Panc1 (cell line): Measurements from ENCODE around the gene ZNF692. TPM values are rescaled to one million over a fixed set of nuclear protein-coding genes. Genes with fewer than 3 reads are reported as not detected.

Experiments used
- ATAC-seq: fragments of 200-7000 bp; cut with Tn5 transposase; 2 replicates; pipeline ENCODE4 v1.9.1; 2020; ENCODE audit warnings: mild to moderate bottlenecking, moderate library complexity
- BruUV-seq: library from RNA; stranded (reverse); fragments of 400-500 nt; replicated peaks from 2 replicates; lab custom pipeline; 2021; lab: Mats Ljungman, UMichigan
- CTCF ChIA-PET: fragments of 300-600 bp; sonication (Branson Sonifier 250); formaldehyde crosslinking; loops from one replicate; lab custom pipeline; 2022; ENCODE audit warnings: antibody characterized with exemption; lab: Charles Lee
- POLR2A ChIA-PET: fragments of 300-600 bp; sonication (Branson Sonifier 250); formaldehyde crosslinking; loops from one replicate; lab custom pipeline; 2022; ENCODE audit warnings: antibody characterized with exemption; lab: Charles Lee
- DNase-seq: peaks from one replicate; pipeline ENCODE4 v3.0.0-alpha.2; 2010; ENCODE audit warnings: low read depth, low spot score
- H3K27ac ChIP-seq: 2 replicates; pipeline ENCODE4 v1.5.1; 2011; ENCODE audit warnings: mild to moderate bottlenecking, low read length, inconsistent platforms
- H3K27me3 ChIP-seq: fragments of 200-500 bp; sonication (Bioruptor generic); 2 replicates; pipeline ENCODE4 v1.6.0; 2014; ENCODE audit warnings: low read length, inconsistent platforms; ENCODE audit not compliant: control insufficient read depth, insufficient read depth
- H3K36me3 ChIP-seq: fragments of 200-500 bp; sonication (Bioruptor generic); 2 replicates; pipeline ENCODE4 v1.5.1; 2014; ENCODE audit warnings: inconsistent platforms, mild to moderate bottlenecking, low read length, moderate library complexity; ENCODE audit not compliant: control insufficient read depth, insufficient read depth
- H3K4me1 ChIP-seq: 2 replicates; pipeline ENCODE4 v1.5.1; 2011; ENCODE audit warnings: inconsistent platforms, mild to moderate bottlenecking, low read length, moderate library complexity; ENCODE audit not compliant: control insufficient read depth, insufficient read depth
- H3K4me3 ChIP-seq, 2 experiments: 2 replicates each; pipeline ENCODE4 v1.5.1; 2011 to 2012; ENCODE audit warnings: low read depth in 2 of 2, low read length in 2 of 2, mild to moderate bottlenecking in 2 of 2, inconsistent platforms in 1 of 2, moderate library complexity in 1 of 2
- H3K9me3 ChIP-seq: fragments of 200-500 bp; sonication (Bioruptor generic); 2 replicates; pipeline ENCODE4 v1.5.1; 2014; ENCODE audit warnings: low read depth, mild to moderate bottlenecking, inconsistent platforms, low read length, moderate library complexity; ENCODE audit not compliant: control insufficient read depth, insufficient read depth
- CTCF ChIP-seq: fragments of 450-650 bp; IDR thresholded peaks from 2 replicates; pipeline ENCODE4 v1.5.1; 2017; ENCODE audit warnings: mild to moderate bottlenecking
- POLR2AphosphoS5 ChIP-seq: IDR thresholded peaks from 2 replicates; pipeline ENCODE4 v1.6.1; 2012; ENCODE audit warnings: mild to moderate bottlenecking, low read depth, low read length, moderate library complexity
- REST ChIP-seq, 2 experiments: IDR thresholded peaks; 2 replicates each; pipeline ENCODE4 v1.6.1; 2011 to 2012; ENCODE audit warnings: low read depth in 2 of 2, control low read depth in 1 of 2, low read length in 1 of 2, mild to moderate bottlenecking in 1 of 2, moderate library complexity in 1 of 2; ENCODE audit not compliant: insufficient read depth in 1 of 2
- SIN3A ChIP-seq: IDR thresholded peaks from 2 replicates; pipeline ENCODE4 v1.6.1; 2012; ENCODE audit warnings: low read depth, mild to moderate bottlenecking, low read length, moderate library complexity, borderline replicate concordance; ENCODE audit not compliant: insufficient read depth
- TCF7L2 ChIP-seq: IDR thresholded peaks from 2 replicates; pipeline ENCODE4 v1.6.1; 2011; ENCODE audit warnings: mild to moderate bottlenecking, low read depth, low read length, inconsistent platforms
- in situ Hi-C: cut with HindIII; loops from 2 replicates; pipeline ENCODE4 v1.10.0; 2016; ENCODE audit warnings: low sequenced_read_pairs, low pct_unique_long_range_greater_than_20kb
- intact Hi-C: fragments of 100-400 bp; cut with micrococcal nuclease; formaldehyde crosslinking; loops from one replicate; pipeline ENCODE4 v1.10.0; 2022; ENCODE audit not compliant: unreplicated experiment
- total RNA-seq: library from RNA; stranded (reverse); gene quantifications from one replicate; pipeline ENCODE4 v1.2.1, GENCODE V29; 2021; ENCODE audit not compliant: unreplicated experiment

Gene ZNF692
- total RNA-seq, 1 experiment from 2014 or later = 62.3 TPM

DNA sequence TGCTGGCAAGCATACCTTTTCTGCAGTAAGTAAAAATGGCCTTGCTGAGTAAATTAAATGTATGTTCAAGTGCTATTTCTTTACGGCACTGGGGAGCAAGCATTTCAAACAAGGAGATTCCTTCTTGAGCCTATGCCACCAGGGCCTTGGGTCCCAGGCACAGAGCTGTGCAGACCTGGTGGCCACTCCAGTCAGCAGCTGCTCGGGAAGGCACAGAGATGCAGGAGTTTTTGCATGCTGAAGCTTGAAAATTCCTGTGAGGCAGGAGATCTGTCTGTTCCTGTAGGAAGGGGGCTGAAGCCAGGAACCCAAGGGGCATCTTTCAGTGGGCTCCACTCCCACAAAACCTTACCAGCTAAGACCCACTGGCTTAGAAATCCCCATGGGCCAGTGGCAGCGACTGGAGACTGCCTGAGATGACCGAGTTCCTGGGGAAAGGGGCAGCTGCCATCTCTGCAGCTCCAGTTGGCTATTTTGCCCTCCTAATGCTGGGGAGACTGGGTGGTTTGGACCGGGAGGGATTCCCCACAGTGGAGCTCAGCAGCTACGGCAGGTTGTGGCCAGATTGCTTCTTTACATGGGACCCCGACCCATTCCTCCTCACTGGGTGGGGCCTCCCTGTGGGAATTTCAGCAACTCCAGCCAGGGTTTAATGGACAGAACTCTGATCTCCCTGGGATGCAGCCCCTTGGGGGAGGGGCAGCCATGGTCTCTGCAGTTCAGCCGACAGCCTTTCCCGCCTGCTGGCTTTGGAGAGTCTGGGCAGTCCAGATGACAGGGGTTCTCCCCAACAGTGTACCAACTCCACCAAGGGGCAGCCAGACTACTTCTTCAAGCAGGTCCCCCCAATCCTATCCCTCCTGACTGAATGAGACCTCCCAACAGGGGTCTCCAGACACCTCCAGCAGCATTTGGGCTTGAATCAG lies 38.8 kb upstream of the ZNF692 start:
- no TSS peak for BruUV-seq
- H3K27me3 ChIP-seq = peaks cover 7% of the 10 kb centered on the region; the same call in 1 of the 2 replicates
- in situ Hi-C loops = no loop called here
- ATAC-seq (no peak), DNase-seq (no peak)
- H3K4me1 ChIP-seq = no peaks in the 10 kb centered on the region
- ChIA-PET CTCF (no interaction called here), POLR2A (no interaction called here)
- H3K9me3 ChIP-seq = no peaks in the 10 kb centered on the region
- H3K27ac ChIP-seq = no peak overlapping the region
- no peak overlapping the region for H3K4me3 ChIP-seq
- TF ChIP-seq REST (IDR thresholded peaks at IDR 0.05; ENCODE audit: insufficient read depth in 1 of 2, low read depth in 2 of 2, low read length in 1 of 2) (no peak), TCF7L2 (no peak), POLR2AphosphoS5 (no peak), SIN3A (no peak), CTCF (no peak)
- intact Hi-C loops = no loop called here
- no peaks in the 10 kb centered on the region for H3K36me3 ChIP-seq

DNA sequence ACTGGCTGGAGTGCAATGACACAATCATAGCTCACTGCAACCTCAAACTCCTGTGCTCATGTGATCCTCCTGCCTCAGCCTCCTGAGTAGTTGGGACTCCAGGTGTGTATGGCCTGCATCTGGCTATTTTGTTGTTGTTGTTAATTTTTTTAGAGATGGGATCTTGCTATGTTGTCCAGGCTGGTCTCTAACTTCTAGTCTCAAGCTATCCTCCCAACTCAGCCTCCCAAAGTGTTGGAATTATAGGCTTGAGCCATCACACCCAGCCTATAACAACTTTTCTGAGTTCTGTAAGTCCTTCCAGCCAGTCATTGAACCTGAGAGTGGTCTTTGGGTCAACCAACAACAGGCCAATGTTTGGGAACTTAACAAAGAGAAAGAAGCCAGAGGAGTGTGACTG lies 36.0 kb upstream of the ZNF692 start:
- intact Hi-C loops (no loop called here), in situ Hi-C loops (no loop called here)
- ChIA-PET CTCF (no interaction called here), POLR2A (no interaction called here)
- no TSS peak for BruUV-seq
- no peak for ATAC-seq
- Histone ChIP-seq H3K4me3 (no peak overlapping the region), H3K9me3 (no peaks in the 10 kb centered on the region), H3K4me1 (no peaks in the 10 kb centered on the region), H3K27ac (no peak overlapping the region), H3K36me3 (no peaks in the 10 kb centered on the region), H3K27me3 (peaks cover 4% of the 10 kb centered on the region; the same call in 1 of the 2 replicates)
- TF ChIP-seq POLR2AphosphoS5 = no peak
- TF ChIP-seq SIN3A = no peak
- DNase-seq = no peak

- POLR2A ChIA-PET = interaction anchor here (0.6 kb wide), 1 partner anchor 20 kb away, joined by 6 read pairs; no protein-coding TSS in a partner anchor
- intact Hi-C loops = no loop called here
Observed at GRCh38 chr1:248892590-248892989, 33.7 kb upstream of the ZNF692 start.

More at GRCh38 chr1:248892590-248892989, 33.7 kb upstream of the ZNF692 start:
- in situ Hi-C loops = no loop called here
- BruUV-seq = no TSS peak
- ATAC-seq (no peak), DNase-seq (no peak)
- H3K4me3 ChIP-seq = no peak overlapping the region
- H3K9me3 ChIP-seq = no peaks in the 10 kb centered on the region
- H3K27ac ChIP-seq = no peak overlapping the region
- no peaks in the 10 kb centered on the region for H3K36me3 ChIP-seq
- TF ChIP-seq POLR2AphosphoS5 (no peak), SIN3A (no peak), TCF7L2 (no peak), REST (IDR thresholded peaks at IDR 0.05; ENCODE audit: insufficient read depth in 1 of 2, low read depth in 2 of 2, low read length in 1 of 2) (no peak), CTCF (no peak)
- no peaks in the 10 kb centered on the region for H3K4me1 ChIP-seq
- CTCF ChIA-PET = no interaction called here
- peaks cover 4% of the 10 kb centered on the region; the same call in 1 of the 2 replicates for H3K27me3 ChIP-seq
